H1 (cell line): ENCODE results near the gene PDC. TPM values are rescaled to one million over a fixed set of nuclear protein-coding genes. Genes with fewer than 3 reads are reported as not detected.

ENCODE experiments used
- CTCF ChIA-PET: fragments of 300-600 bp; sonication (Branson Sonifier 250); formaldehyde crosslinking; loops from one replicate; lab custom pipeline; 2021; ENCODE audit not compliant: partially characterized antibody; lab: Charles Lee
- POLR2A ChIA-PET: fragments of 300-600 bp; sonication (Branson Sonifier 250); formaldehyde crosslinking; loops from one replicate; lab custom pipeline; 2021; ENCODE audit warnings: inconsistent platforms; ENCODE audit not compliant: partially characterized antibody; lab: Charles Lee
- DNase-seq, 2 experiments: peaks; one replicate each; pipeline versions ENCODE4 v3.0.0 to v3.0.0-alpha.2; 2010 to 2022; ENCODE audit warnings: low spot score in 2 of 2, low read depth in 1 of 2, mixed read lengths in 1 of 2
- FAIRE-seq: peaks from 2 replicates; lab custom pipeline; 2011; peaks lifted over from hg19 to GRCh38; lab: Jason Lieb, UNC
- H2AFZ ChIP-seq: 2 replicates; pipeline ENCODE4 v1.8.1; 2012; ENCODE audit warnings: low read length, inconsistent platforms
- H2AK5ac ChIP-seq: 2 replicates; pipeline ENCODE4 v1.6.1; 2013; ENCODE audit warnings: low read depth, low read length
- H2BK120ac ChIP-seq: replicated peaks from 2 replicates; pipeline ENCODE3; 2013; ENCODE audit warnings: low read depth, low read length, inconsistent platforms
- H2BK12ac ChIP-seq: 2 replicates; pipeline ENCODE4 v1.6.1; 2013; ENCODE audit warnings: low read depth, low read length
- H2BK15ac ChIP-seq: 2 replicates; pipeline ENCODE4 v1.6.1; 2013; ENCODE audit warnings: low read length
- H2BK20ac ChIP-seq: 2 replicates; pipeline ENCODE4 v1.6.1; 2013; ENCODE audit warnings: low read length
- H2BK5ac ChIP-seq: 2 replicates; pipeline ENCODE4 v1.6.1; 2013; ENCODE audit warnings: low read depth, low read length
- H3K14ac ChIP-seq: 2 replicates; pipeline ENCODE4 v1.6.1; 2013; ENCODE audit warnings: inconsistent platforms; ENCODE audit not compliant: insufficient read length
- H3K18ac ChIP-seq: 2 replicates; pipeline ENCODE4 v1.6.1; 2013; ENCODE audit warnings: low read length; ENCODE audit errors: extremely low read depth
- H3K23ac ChIP-seq: 2 replicates; pipeline ENCODE4 v1.6.1; 2013; ENCODE audit warnings: inconsistent platforms; ENCODE audit not compliant: insufficient read length
- H3K23me2 ChIP-seq: 2 replicates; pipeline ENCODE4 v1.6.1; 2013; ENCODE audit warnings: low read depth, low read length
- H3K27ac ChIP-seq: 2 replicates; pipeline ENCODE4 v1.6.1; 2011; ENCODE audit warnings: low read depth, low read length, inconsistent platforms
- H3K27me3 ChIP-seq, 4 experiments: replicated peaks in 1 of 4; 1 replicate in 1 of 4; 2 replicates in 3 of 4; pipeline versions ENCODE4 v1.6.1 to v1.8.1; 2011 to 2013; ENCODE audit warnings: low read length in 3 of 4, mild to moderate bottlenecking in 3 of 4, inconsistent platforms in 2 of 4, mixed read lengths in 2 of 4, moderate library complexity in 1 of 4; ENCODE audit not compliant: control insufficient read depth in 3 of 4, insufficient read depth in 3 of 4; ENCODE audit errors: extremely low read depth in 1 of 4
- H3K36me3 ChIP-seq, 4 experiments: 2 replicates each; pipeline versions ENCODE4 v1.6.1 to v1.8.1; 2011 to 2013; ENCODE audit warnings: mild to moderate bottlenecking in 4 of 4, low read length in 3 of 4, moderate library complexity in 2 of 4, control low read depth in 1 of 4, inconsistent platforms in 1 of 4; ENCODE audit not compliant: insufficient read depth in 4 of 4, control insufficient read depth in 2 of 4
- H3K4ac ChIP-seq: replicated peaks from 2 replicates; pipeline ENCODE3; 2013; ENCODE audit warnings: low read length, low read depth, mixed read lengths, inconsistent platforms; ENCODE audit not compliant: insufficient read length
- H3K4me1 ChIP-seq, 4 experiments: replicated peaks in 1 of 4; 1 replicate in 1 of 4; 2 replicates in 3 of 4; pipeline versions ENCODE4 v1.6.1 to v1.8.1; 2011 to 2013; ENCODE audit warnings: low read length in 3 of 4, inconsistent platforms in 2 of 4, mixed read lengths in 1 of 4; ENCODE audit not compliant: insufficient read depth in 4 of 4, control insufficient read depth in 3 of 4
- H3K4me2 ChIP-seq, 2 experiments: 2 replicates each; pipeline versions ENCODE4 v1.6.1 to v1.8.1; 2011 to 2013; ENCODE audit warnings: low read depth in 2 of 2, low read length in 2 of 2, control low read depth in 1 of 2, inconsistent platforms in 1 of 2, mild to moderate bottlenecking in 1 of 2; ENCODE audit not compliant: insufficient read depth in 1 of 2
- H3K4me3 ChIP-seq, 4 experiments: fragments of 200-600, 300-600 bp in 1 of 4; sonication (generic), shearing (Covaris generic), sonication (Bioruptor Twin) in 1 of 4; 2 replicates each; pipeline versions ENCODE4 v1.5.1 to v1.8.1; 2011 to 2016; ENCODE audit warnings: low read length in 4 of 4, low read depth in 3 of 4, control low read depth in 2 of 4, inconsistent platforms in 2 of 4, mild to moderate bottlenecking in 2 of 4, mixed read lengths in 1 of 4, moderate library complexity in 1 of 4; ENCODE audit not compliant: insufficient read depth in 2 of 4; ENCODE audit errors: extremely low read depth in 1 of 4
- H3K56ac ChIP-seq: replicated peaks from 2 replicates; pipeline ENCODE3; 2013; ENCODE audit warnings: low read depth, mild to moderate bottlenecking, mixed read lengths, low read length, inconsistent platforms; ENCODE audit not compliant: insufficient read length
- H3K79me1 ChIP-seq: 2 replicates; pipeline ENCODE4 v1.6.1; 2013; ENCODE audit warnings: low read depth, low read length, control low read depth
- H3K79me2 ChIP-seq, 2 experiments: 2 replicates each; pipeline versions ENCODE4 v1.6.1 to v1.8.1; 2012 to 2013; ENCODE audit warnings: low read length in 2 of 2, mild to moderate bottlenecking in 2 of 2, inconsistent platforms in 1 of 2; ENCODE audit not compliant: insufficient read depth in 2 of 2, control insufficient read depth in 1 of 2
- H3K9ac ChIP-seq, 4 experiments: replicated peaks in 1 of 4; 1 replicate in 1 of 4; 2 replicates in 3 of 4; pipeline versions ENCODE4 v1.6.1 to v1.8.1; 2011 to 2013; ENCODE audit warnings: low read depth in 3 of 4, low read length in 3 of 4, control low read depth in 2 of 4, mild to moderate bottlenecking in 2 of 4, moderate library complexity in 2 of 4, inconsistent platforms in 1 of 4; ENCODE audit errors: extremely low read depth in 1 of 4
- H3K9me3 ChIP-seq, 2 experiments: 2 replicates each; pipeline versions ENCODE4 v1.6.1 to v1.8.1; 2012 to 2013; ENCODE audit warnings: mild to moderate bottlenecking in 2 of 2, moderate library complexity in 2 of 2, control low read depth in 1 of 2, inconsistent platforms in 1 of 2, low read depth in 1 of 2, low read length in 1 of 2, mixed read lengths in 1 of 2; ENCODE audit not compliant: insufficient read depth in 2 of 2
- H4K20me1 ChIP-seq, 2 experiments: replicated peaks in 1 of 2; 2 replicates each; pipeline versions ENCODE3 to v1.8.1; 2011 to 2013; ENCODE audit warnings: inconsistent platforms in 2 of 2, low read length in 2 of 2, mild to moderate bottlenecking in 1 of 2; ENCODE audit not compliant: insufficient read depth in 2 of 2, control insufficient read depth in 1 of 2
- H4K5ac ChIP-seq: 2 replicates; pipeline ENCODE4 v1.6.1; 2013; ENCODE audit warnings: low read length, low read depth, mixed read lengths, inconsistent platforms; ENCODE audit not compliant: insufficient read length
- H4K8ac ChIP-seq: 2 replicates; pipeline ENCODE4 v1.8.0; 2013; ENCODE audit warnings: mild to moderate bottlenecking, moderate library complexity, low read length, inconsistent platforms; ENCODE audit not compliant: insufficient read depth; ENCODE audit errors: extremely low read depth
- H4K91ac ChIP-seq: replicated peaks from 2 replicates; pipeline ENCODE3; 2013; ENCODE audit warnings: low read length, mixed read lengths, inconsistent platforms; ENCODE audit not compliant: insufficient read length
- ATF2 ChIP-seq: IDR thresholded peaks from 2 replicates; pipeline ENCODE4 v1.6.1; 2012; ENCODE audit warnings: low read length, inconsistent platforms
- BACH1 ChIP-seq: IDR thresholded peaks from 2 replicates; pipeline ENCODE4 v1.6.1; 2012; ENCODE audit warnings: low read length, improper control_type of control experiment
- BCL11A ChIP-seq, 2 experiments: IDR thresholded peaks; one replicate each; pipeline ENCODE4 v1.6.1; 2011; ENCODE audit warnings: low read depth in 2 of 2, low read length in 2 of 2, mild to moderate bottlenecking in 2 of 2
- CHD2 ChIP-seq: IDR thresholded peaks from 2 replicates; pipeline ENCODE4 v1.6.1; 2012; ENCODE audit warnings: low read length, improper control_type of control experiment
- E2F6 ChIP-seq: IDR thresholded peaks from 2 replicates; pipeline ENCODE4 v1.6.1; 2012; ENCODE audit warnings: inconsistent platforms
- KDM5A ChIP-seq: fragments of 200-600 bp; IDR thresholded peaks from 2 replicates; pipeline ENCODE4 v1.7.1; 2012; ENCODE audit warnings: mild to moderate bottlenecking, low read length, inconsistent platforms, mixed read lengths
- MAFK ChIP-seq: IDR thresholded peaks from 2 replicates; pipeline ENCODE4 v1.6.1; 2012; ENCODE audit warnings: low read depth, mild to moderate bottlenecking, improper control_type of control experiment, low read length
- RFX5 ChIP-seq: IDR thresholded peaks from 2 replicates; pipeline ENCODE4 v1.6.1; 2011; ENCODE audit warnings: low read depth, low read length, improper control_type of control experiment, borderline replicate concordance
- SIX5 ChIP-seq: IDR thresholded peaks from 2 replicates; pipeline ENCODE4 v1.6.1; 2011; ENCODE audit warnings: mild to moderate bottlenecking, low read depth, low read length
- TAF1 ChIP-seq: IDR thresholded peaks from 2 replicates; pipeline ENCODE4 v1.6.1; 2011; ENCODE audit warnings: mild to moderate bottlenecking, low read depth, low read length
- TEAD4 ChIP-seq: IDR thresholded peaks from 2 replicates; pipeline ENCODE4 v1.6.1; 2012; ENCODE audit warnings: low read depth, low read length, inconsistent platforms, mixed read lengths
- USF2 ChIP-seq: IDR thresholded peaks from 2 replicates; pipeline ENCODE4 v1.6.1; 2011; ENCODE audit warnings: low read length, improper control_type of control experiment
- WGBS, 2 experiments: shearing (Covaris generic) in 1 of 2; methylation state at CpG; one replicate each; pipeline versions ENCODE4 v1.1.6 to v1.1.7; 2013 to 2015; ENCODE audit warnings: low lambda C conversion rate in 2 of 2, mixed read lengths in 2 of 2, inconsistent platforms in 1 of 2, low coverage in 1 of 2, missing lambda C conversion rate in 1 of 2; ENCODE audit not compliant: insufficient replicate concordance in 2 of 2, insufficient coverage in 1 of 2, insufficient read length in 1 of 2; ENCODE audit errors: extremely low coverage in 1 of 2, missing lambda C conversion rate in 1 of 2; 5-methylcytosine and 5-hydroxymethylcytosine counted together
- polyA plus RNA-seq, 7 experiments: library from polyadenylated mRNA; depleted of rRNA in 3 of 7; stranded (reverse) in 5 of 7; unstranded in 2 of 7; fragments of >200 nt in 5 of 7; fragments of 200-250 nt in 2 of 7; gene quantifications; 1 replicate in 5 of 7; 2 replicates in 1 of 7; 4 replicates in 1 of 7; pipeline versions ENCODE4 v1.2.1 to v1.2.3, GENCODE V29; 2011 to 2013; ENCODE audit warnings: missing spikeins in 2 of 7, mixed read lengths in 2 of 7
- total RNA-seq: library from RNA; stranded (reverse); fragmentation: NEBNext Ultra II Directional; extraction: Animal tissue kit (Norgen Biotek cat#: 25700); gene quantifications from 2 replicates; pipeline ENCODE4 v1.2.1, GENCODE V29; 2021

PDC gene
- total and polyA plus RNA-seq, 2 of the 8 experiments (the other 6 are each of a cell fraction or from before 2014, with no cell fraction given): not detected

DNA sequence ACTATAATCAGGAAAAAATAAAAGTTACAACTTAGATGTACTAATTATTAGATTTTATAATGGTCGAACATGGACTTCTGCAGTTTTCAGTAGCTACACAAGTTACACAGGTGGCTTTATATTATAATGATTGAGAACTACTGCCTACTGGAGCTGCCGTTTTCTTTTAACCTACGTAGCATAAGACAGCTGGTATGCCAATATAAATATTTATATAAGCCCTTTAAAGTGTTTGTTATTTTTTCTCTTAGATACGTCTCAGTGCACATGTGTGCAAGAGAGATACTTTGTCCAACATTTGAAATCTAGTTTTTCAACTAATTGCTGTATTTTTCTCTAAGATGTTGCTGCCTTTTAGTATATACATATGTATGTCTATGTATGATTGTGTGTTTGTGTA is 42.4 kb downstream of the PDC start:
- DNase-seq: no peak

More for the DNA sequence above, 42.4 kb downstream of the PDC start:
- WGBS, 2 experiments: 91% methylated on average over 4 of the region's 4 CpGs; no CpG with 5 or more reads in 1 of the 2 experiments
- Histone ChIP-seq H4K91ac (no peak overlapping the region), H3K23ac (no peak overlapping the region), H3K4me2 (no peak overlapping the region), H3K36me3 (peaks cover 0 to 29% (median 1%) of the 10 kb centered on the region in 4 experiments; a peak in 6 of 8 replicates), H3K4me3 (no peak overlapping the region), H2BK15ac (no peak overlapping the region), H2AFZ (no peak overlapping the region), H3K27ac (no peak overlapping the region), H3K4ac (no peak overlapping the region), H2BK12ac (no peak overlapping the region), H3K4me1 (no peaks in the 10 kb centered on the region), H3K18ac (no peak overlapping the region), H4K20me1 (no peaks in the 10 kb centered on the region), H3K14ac (no peak overlapping the region), H4K5ac (no peak overlapping the region), H4K8ac (no peak overlapping the region), H3K79me1 (no peaks in the 10 kb centered on the region), H3K9ac (no peak overlapping the region), H2BK5ac (no peak overlapping the region), H2BK20ac (no peak overlapping the region), H2BK120ac (no peak overlapping the region), H3K79me2 (no peaks in the 10 kb centered on the region), H3K56ac (no peak overlapping the region), H3K23me2 (no peaks in the 10 kb centered on the region), H3K9me3 (no peaks in the 10 kb centered on the region), H2AK5ac (no peak overlapping the region), H3K27me3 (no peaks in the 10 kb centered on the region)
- no peak for FAIRE-seq
- no peak for TF ChIP-seq TAF1
- TF ChIP-seq ATF2: no peak
- no peak for TF ChIP-seq CHD2
- no peak for TF ChIP-seq SIX5
- TF ChIP-seq E2F6: no peak
- TF ChIP-seq USF2: no peak
- TF ChIP-seq KDM5A: no peak
- TF ChIP-seq TEAD4: no peak
- no peak for TF ChIP-seq BACH1
- no peak for TF ChIP-seq BCL11A (IDR thresholded peaks at IDR 0.05; ENCODE audit: low read depth in 2 of 2, low read length in 2 of 2)
- no peak for TF ChIP-seq MAFK
- no peak for TF ChIP-seq RFX5
- CTCF ChIA-PET: interaction anchor here (0.6 to 1.1 kb wide), 3 partner anchors 18 to 187 kb away, joined by 3 to 4 read pairs (median 3); no protein-coding TSS in a partner anchor
- POLR2A ChIA-PET: no interaction called here
